GM18873 (cell line): ENCODE data around the gene CFAP157.

Source experiments
- ATAC-seq: cut with Tn5 transposase; IDR thresholded peaks from one replicate; pipeline ENCODE4 v1.9.1; 2021; ENCODE audit warnings: mild to moderate bottlenecking, moderate library complexity, moderate number of reproducible peaks; ENCODE audit not compliant: unreplicated experiment, low FRiP score

The CFAP157 gene

GRCh38 chr9:127706836-127707241 lies at the start of gene CFAP157:
Gene CFAP157 (plus strand): TSS chr9:127706988. CDS start chr9:127707032, 44 bp downstream.
- no peak for ATAC-seq

GRCh38 chr9:127658428-127658827 lies 48.4 kb upstream of the CFAP157 start:
- ATAC-seq = no peak

DNA sequence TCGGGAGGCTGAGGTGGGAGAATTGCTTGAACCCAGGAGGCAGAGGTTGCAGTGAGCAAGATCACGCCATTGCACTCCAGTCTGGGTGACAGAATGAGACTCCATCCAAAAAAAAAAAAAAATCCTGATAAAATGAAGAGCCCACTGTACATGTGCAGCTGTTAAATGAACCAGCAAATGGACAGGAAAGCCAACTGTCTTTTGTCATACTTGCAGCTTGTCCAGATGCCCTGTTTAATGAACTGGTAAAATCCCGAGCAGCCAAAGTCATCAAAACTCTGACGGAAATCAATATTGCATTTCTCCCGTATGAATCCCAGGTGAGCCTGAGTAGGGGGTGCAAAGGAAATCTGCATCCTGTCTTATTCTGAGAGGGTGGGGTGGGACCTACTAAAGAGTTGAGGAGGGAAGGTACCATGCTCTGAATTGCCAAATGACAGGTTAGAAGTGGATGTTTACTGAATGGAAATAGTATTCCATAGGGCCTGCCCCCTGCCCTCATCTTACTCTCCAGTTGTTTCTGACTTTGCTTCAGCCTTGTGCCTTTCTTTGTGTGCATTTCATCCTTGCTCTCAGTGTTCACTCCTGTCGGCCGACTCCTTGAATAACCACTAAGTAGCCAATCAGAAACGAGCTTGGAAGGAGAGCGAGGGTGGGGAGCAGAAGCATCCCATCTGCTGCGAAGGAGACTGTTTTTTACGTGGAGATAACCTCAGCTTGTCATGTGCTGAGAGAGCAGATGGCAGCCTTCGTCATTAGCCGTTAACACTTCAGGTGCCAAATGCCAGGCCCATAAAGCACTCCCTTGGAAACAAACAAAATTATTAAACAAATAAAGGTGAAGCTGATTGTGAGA lies 45.7 kb upstream of the CFAP157 start:
- ATAC-seq = no peak

- no peak for ATAC-seq
Measured at GRCh38 chr9:127662617-127663016, 44.2 kb upstream of the CFAP157 start.

- no peak for ATAC-seq
Measured at GRCh38 chr9:127664324-127664677, 42.5 kb upstream of the CFAP157 start.

GRCh38 chr9:127664678-127665507 lies 41.9 kb upstream of the CFAP157 start:
- ATAC-seq = no peak

GRCh38 chr9:127667127-127667844 lies 39.5 kb upstream of the CFAP157 start:
- ATAC-seq = no peak

- ATAC-seq = no peak
Measured at GRCh38 chr9:127667906-127668305, 38.9 kb upstream of the CFAP157 start.

DNA sequence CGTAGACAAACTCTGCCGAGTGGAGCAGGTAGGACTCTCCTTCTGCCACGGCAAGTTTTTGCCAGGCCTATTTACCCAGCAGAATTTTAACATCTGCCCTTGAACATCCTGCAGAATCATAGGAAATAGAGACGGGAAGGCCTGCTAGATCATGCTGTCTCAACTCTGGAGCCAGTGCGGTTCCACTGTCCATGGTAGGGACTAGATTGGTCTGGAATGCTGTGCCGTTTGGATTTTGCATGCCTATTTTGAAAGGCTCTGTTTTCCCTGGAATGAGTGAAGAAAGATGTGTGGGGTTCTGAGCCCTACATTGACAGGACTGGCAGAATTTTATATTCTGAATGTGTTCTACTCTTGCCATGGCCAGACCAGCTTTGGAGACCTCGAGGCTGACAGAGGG lies 33.6 kb upstream of the CFAP157 start:
- no peak for ATAC-seq

DNA sequence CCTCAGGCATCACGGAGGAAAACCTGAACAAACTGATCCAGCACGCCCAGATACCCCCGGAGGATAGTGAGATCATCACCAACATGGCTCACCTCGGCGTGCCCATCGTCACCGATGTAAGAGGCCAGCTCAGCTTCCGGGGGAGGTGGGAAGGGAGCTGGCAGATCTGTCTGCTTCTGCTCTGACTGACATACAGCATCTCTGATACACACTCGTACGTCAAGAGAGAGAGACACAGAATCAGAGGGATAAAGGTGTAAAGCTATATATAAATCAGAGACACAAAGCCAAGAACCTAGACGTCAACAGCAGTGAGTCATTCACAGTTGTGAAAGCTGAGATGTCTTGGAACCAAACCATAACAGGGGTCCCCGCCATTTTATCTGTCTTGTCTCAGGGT lies 30.1 kb upstream of the CFAP157 start:
- ATAC-seq = no peak

GRCh38 chr9:127679506-127679905 lies 27.3 kb upstream of the CFAP157 start:
- ATAC-seq = no peak

- no peak for ATAC-seq
Measured at GRCh38 chr9:127680226-127680625, 26.6 kb upstream of the CFAP157 start.

DNA sequence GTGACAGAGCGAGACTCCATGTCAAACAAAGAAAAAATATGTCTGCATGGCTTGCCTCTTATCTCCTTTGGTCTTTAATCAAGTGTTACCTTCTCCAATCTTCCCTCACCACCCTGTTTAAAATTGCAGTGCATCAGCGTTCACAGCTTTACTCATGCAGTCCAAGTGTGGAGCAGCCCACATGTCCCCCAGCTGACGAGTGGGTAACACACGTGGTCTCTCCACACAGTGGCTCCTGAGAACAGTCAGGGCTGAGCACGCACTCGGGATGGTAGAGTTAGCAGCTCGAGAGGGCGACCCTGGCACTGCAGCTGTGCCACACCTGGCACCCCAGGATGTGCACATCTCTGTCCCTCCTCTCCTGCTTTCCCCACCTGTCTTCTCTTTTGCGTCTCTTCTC lies 25.9 kb upstream of the CFAP157 start:
- no peak for ATAC-seq

- ATAC-seq = no peak
Measured at GRCh38 chr9:127682351-127683136, 24.2 kb upstream of the CFAP157 start.

DNA sequence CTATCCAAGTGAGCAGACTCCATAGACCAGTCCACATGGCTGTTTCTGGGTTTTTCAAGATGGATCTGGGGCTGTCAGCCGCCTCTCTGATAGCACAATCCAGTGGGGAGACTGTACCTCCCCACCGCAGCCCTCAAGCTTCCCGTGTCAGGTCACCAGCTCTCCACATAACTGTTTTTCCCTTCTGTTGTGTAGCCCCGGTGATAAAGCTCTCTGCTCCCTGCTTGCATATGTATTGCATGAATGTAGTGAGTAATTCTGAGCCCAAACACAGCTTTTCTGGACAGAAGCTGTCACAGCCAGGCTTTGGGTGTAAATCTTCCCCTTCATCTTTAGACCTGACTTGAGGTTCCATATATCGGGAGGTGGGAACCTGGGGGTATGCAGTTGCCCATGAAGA lies 23.1 kb upstream of the CFAP157 start:
- no peak for ATAC-seq

- no peak for ATAC-seq
Measured at GRCh38 chr9:127684576-127684975, 22.2 kb upstream of the CFAP157 start.

GRCh38 chr9:127686461-127687393 lies 20.1 kb upstream of the CFAP157 start:
- no peak for ATAC-seq

- no peak for ATAC-seq
Measured at GRCh38 chr9:127689329-127690000, 17.3 kb upstream of the CFAP157 start.

- ATAC-seq = no peak
Measured at GRCh38 chr9:127690735-127691134, 16.1 kb upstream of the CFAP157 start.
